Dendritic cell treated with granulocyte-macrophage colony-stimulating factor and Interleukin-4, amounts not matched to agents 40 ng/mL and 50 ng/mL, for 4 days (primary cell): ENCODE results near the gene HS3ST3A1.

Source experiments
- H3K27ac Mint-ChIP-seq: one replicate; pipeline ENCODE4 v1.8.0; 2022; ENCODE audit warnings: mild to moderate bottlenecking, mixed read lengths
- H3K27me3 Mint-ChIP-seq: one replicate; pipeline ENCODE4 v1.8.0; 2022; ENCODE audit warnings: mild to moderate bottlenecking, mixed read lengths
- H3K36me3 Mint-ChIP-seq: one replicate; pipeline ENCODE4 v1.8.0; 2022; ENCODE audit warnings: low read depth, mixed read lengths
- H3K4me1 Mint-ChIP-seq: one replicate; pipeline ENCODE4 v1.8.0; 2022; ENCODE audit warnings: low read depth, mixed read lengths
- H3K4me3 Mint-ChIP-seq: one replicate; pipeline ENCODE4 v1.8.0; 2022; ENCODE audit warnings: mild to moderate bottlenecking, moderate library complexity, mixed read lengths
- H3K9me3 Mint-ChIP-seq: one replicate; pipeline ENCODE4 v1.8.0; 2022; ENCODE audit warnings: mixed read lengths
- intact Hi-C: fragments of 100-400 bp; cut with micrococcal nuclease; formaldehyde crosslinking; loops from one replicate; pipeline ENCODE4 v1.15.0; 2022

HS3ST3A1 gene

GRCh38 chr17:13601776-13602551, at the start of gene HS3ST3A1:
Gene HS3ST3A1, minus strand, starts transcription at chr17:13601929. Its CDS starts 800 bp downstream, at chr17:13601129.
- Mint-ChIP-seq H3K4me1 (no peaks in the 10 kb centered on the region), H3K27me3 (peaks cover 71% of the 10 kb centered on the region), H3K27ac (no peak within 1 kb of the TSS), H3K36me3 (no peaks in the 10 kb centered on the region), H3K4me3 (peak within 1 kb of the TSS; percentile 0), H3K9me3 (no peaks in the 10 kb centered on the region)
- intact Hi-C loops: no loop called here

GRCh38 chr17:13650096-13650675, 48.5 kb upstream of the HS3ST3A1 start:
- Mint-ChIP-seq H3K27ac (no peak overlapping the region), H3K4me3 (no peak overlapping the region), H3K36me3 (no peaks in the 10 kb centered on the region), H3K4me1 (no peaks in the 10 kb centered on the region), H3K9me3 (no peaks in the 10 kb centered on the region), H3K27me3 (peaks cover 4% of the 10 kb centered on the region)
- intact Hi-C loops: no loop called here

- intact Hi-C loops: no loop called here
- Mint-ChIP-seq H3K9me3 (no peaks in the 10 kb centered on the region), H3K4me3 (no peak overlapping the region), H3K36me3 (no peaks in the 10 kb centered on the region), H3K27ac (no peak overlapping the region), H3K27me3 (peaks cover 6% of the 10 kb centered on the region), H3K4me1 (no peaks in the 10 kb centered on the region)
Measured at GRCh38 chr17:13647543-13648021, 45.9 kb upstream of the HS3ST3A1 start.

- peaks cover 6% of the 10 kb centered on the region for H3K27me3 Mint-ChIP-seq
- H3K27ac Mint-ChIP-seq: no peak overlapping the region
- H3K4me1 Mint-ChIP-seq: no peaks in the 10 kb centered on the region
- no peak overlapping the region for H3K4me3 Mint-ChIP-seq
- no peaks in the 10 kb centered on the region for H3K36me3 Mint-ChIP-seq
- intact Hi-C loops: no loop called here
- H3K9me3 Mint-ChIP-seq: no peaks in the 10 kb centered on the region
Measured at GRCh38 chr17:13646969-13647542, 45.3 kb upstream of the HS3ST3A1 start.

- H3K9me3 Mint-ChIP-seq: no peaks in the 10 kb centered on the region
- no peaks in the 10 kb centered on the region for H3K36me3 Mint-ChIP-seq
- H3K27ac Mint-ChIP-seq: no peak overlapping the region
- intact Hi-C loops: no loop called here
- H3K4me1 Mint-ChIP-seq: no peaks in the 10 kb centered on the region
- H3K4me3 Mint-ChIP-seq: no peak overlapping the region
- peaks cover 6% of the 10 kb centered on the region for H3K27me3 Mint-ChIP-seq
Measured at GRCh38 chr17:13646411-13646810, 44.7 kb upstream of the HS3ST3A1 start.

GRCh38 chr17:13643180-13643579, 41.5 kb upstream of the HS3ST3A1 start:
- no peaks in the 10 kb centered on the region for H3K4me1 Mint-ChIP-seq
- H3K36me3 Mint-ChIP-seq: no peaks in the 10 kb centered on the region

GRCh38 chr17:13642188-13642587, 40.5 kb upstream of the HS3ST3A1 start:
- H3K27me3 Mint-ChIP-seq: peaks cover 5% of the 10 kb centered on the region
- H3K27ac Mint-ChIP-seq: no peak overlapping the region
- intact Hi-C loops: no loop called here
- H3K9me3 Mint-ChIP-seq: no peaks in the 10 kb centered on the region
- no peaks in the 10 kb centered on the region for H3K4me1 Mint-ChIP-seq
- H3K4me3 Mint-ChIP-seq: no peak overlapping the region
- no peaks in the 10 kb centered on the region for H3K36me3 Mint-ChIP-seq

More at GRCh38 chr17:13643180-13643579, 41.5 kb upstream of the HS3ST3A1 start:
- Mint-ChIP-seq H3K27ac (no peak overlapping the region), H3K4me3 (no peak overlapping the region), H3K27me3 (peaks cover 5% of the 10 kb centered on the region), H3K9me3 (no peaks in the 10 kb centered on the region)
- intact Hi-C loops: no loop called here

- Mint-ChIP-seq H3K27ac (no peak overlapping the region), H3K4me1 (no peaks in the 10 kb centered on the region), H3K9me3 (no peaks in the 10 kb centered on the region), H3K27me3 (peaks cover 3% of the 10 kb centered on the region), H3K36me3 (no peaks in the 10 kb centered on the region), H3K4me3 (no peak overlapping the region)
- intact Hi-C loops: no loop called here
Measured at GRCh38 chr17:13640551-13640950, 38.8 kb upstream of the HS3ST3A1 start.

- H3K27ac Mint-ChIP-seq: no peak overlapping the region
- H3K4me3 Mint-ChIP-seq: no peak overlapping the region
- H3K36me3 Mint-ChIP-seq: no peaks in the 10 kb centered on the region
- H3K27me3 Mint-ChIP-seq: no peaks in the 10 kb centered on the region
- intact Hi-C loops: loop anchor here (2.0 kb wide), 1 partner anchor 292 kb away; no protein-coding TSS in a partner anchor
- H3K9me3 Mint-ChIP-seq: no peaks in the 10 kb centered on the region
- no peaks in the 10 kb centered on the region for H3K4me1 Mint-ChIP-seq
Measured at GRCh38 chr17:13638855-13639458, 37.2 kb upstream of the HS3ST3A1 start.

- no peak overlapping the region for H3K4me3 Mint-ChIP-seq
- no peaks in the 10 kb centered on the region for H3K9me3 Mint-ChIP-seq
- H3K27ac Mint-ChIP-seq: no peak overlapping the region
- no peaks in the 10 kb centered on the region for H3K4me1 Mint-ChIP-seq
- intact Hi-C loops: no loop called here
- no peaks in the 10 kb centered on the region for H3K36me3 Mint-ChIP-seq
- no peaks in the 10 kb centered on the region for H3K27me3 Mint-ChIP-seq
Measured at GRCh38 chr17:13636951-13637350, 35.2 kb upstream of the HS3ST3A1 start.

GRCh38 chr17:13635951-13636350, 34.2 kb upstream of the HS3ST3A1 start:
- intact Hi-C loops: no loop called here
- Mint-ChIP-seq H3K4me3 (no peak overlapping the region), H3K4me1 (no peaks in the 10 kb centered on the region), H3K9me3 (no peaks in the 10 kb centered on the region), H3K36me3 (no peaks in the 10 kb centered on the region), H3K27ac (no peak overlapping the region), H3K27me3 (no peaks in the 10 kb centered on the region)

GRCh38 chr17:13634021-13634420, 32.3 kb upstream of the HS3ST3A1 start:
- no peaks in the 10 kb centered on the region for H3K27me3 Mint-ChIP-seq
- no peak overlapping the region for H3K4me3 Mint-ChIP-seq
- no peaks in the 10 kb centered on the region for H3K4me1 Mint-ChIP-seq
- intact Hi-C loops: no loop called here
- H3K9me3 Mint-ChIP-seq: no peaks in the 10 kb centered on the region
- H3K36me3 Mint-ChIP-seq: no peaks in the 10 kb centered on the region
- no peak overlapping the region for H3K27ac Mint-ChIP-seq

GRCh38 chr17:13631529-13631928, 29.8 kb upstream of the HS3ST3A1 start:
- Mint-ChIP-seq H3K9me3 (no peaks in the 10 kb centered on the region), H3K36me3 (no peaks in the 10 kb centered on the region), H3K4me1 (no peaks in the 10 kb centered on the region), H3K27me3 (no peaks in the 10 kb centered on the region), H3K4me3 (no peak overlapping the region), H3K27ac (no peak overlapping the region)
- intact Hi-C loops: no loop called here

- H3K27ac Mint-ChIP-seq: no peak overlapping the region
- H3K9me3 Mint-ChIP-seq: peaks cover 17% of the 10 kb centered on the region
- H3K36me3 Mint-ChIP-seq: no peaks in the 10 kb centered on the region
- peaks cover 3% of the 10 kb centered on the region for H3K27me3 Mint-ChIP-seq
- H3K4me1 Mint-ChIP-seq: no peaks in the 10 kb centered on the region
- no peak overlapping the region for H3K4me3 Mint-ChIP-seq
- intact Hi-C loops: no loop called here
Measured at GRCh38 chr17:13626703-13627102, 25.0 kb upstream of the HS3ST3A1 start.
